ENCODE measurements around the gene CAPN1. TPM values are rescaled to one million over a fixed set of nuclear protein-coding genes. Genes with fewer than 3 reads are reported as not detected.

The CAPN1 gene
- total RNA-seq, 1 donor from 2014 or later, result 154 TPM

DNA sequence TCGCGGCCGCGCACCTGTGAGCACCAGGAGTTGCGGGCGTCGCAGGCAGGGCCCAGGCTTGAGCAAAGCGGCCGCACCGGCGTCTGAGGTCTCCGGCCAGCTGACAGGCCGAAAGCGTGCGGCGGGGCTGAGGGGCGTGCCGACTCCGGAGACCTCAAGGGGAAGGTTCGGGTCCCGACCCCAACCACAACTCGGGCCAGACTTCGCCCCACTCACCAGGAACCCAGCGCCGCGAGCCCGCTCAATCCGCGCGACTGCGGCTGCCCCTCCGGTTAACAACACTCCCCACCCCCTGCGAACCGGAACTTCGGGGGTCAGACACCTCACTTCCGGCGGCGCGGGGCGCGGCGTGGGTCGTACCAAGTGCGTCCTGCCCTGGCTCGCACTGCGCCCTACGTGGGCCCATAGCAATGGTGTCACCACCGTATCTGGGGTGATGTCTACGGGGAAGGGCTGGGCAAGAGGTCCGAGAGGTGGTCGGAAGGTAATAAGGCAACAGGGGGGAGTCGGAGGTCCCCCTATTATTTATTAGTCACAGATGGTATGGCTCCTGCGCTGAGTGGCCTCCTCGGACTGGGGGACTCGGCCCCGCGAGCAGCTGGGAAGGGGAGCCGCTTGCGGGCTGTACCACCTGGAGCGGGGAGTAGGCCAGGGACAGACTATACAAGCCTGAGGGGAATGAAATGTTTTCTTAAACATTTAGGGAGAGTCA lies 47.3 kb upstream of the CAPN1 start, which contains the start of gene SYVN1:
TSS of gene SYVN1 (minus strand) at position 280 of the 712 bp plus-strand sequence. CDS start 918 bp downstream, outside the sequence.
- peaks cover 2% of the 10 kb centered on the region for H3K27me3 Mint-ChIP-seq (ENCODE audit: unreplicated experiment)
- no peaks in the 10 kb centered on the region for H3K9me3 Mint-ChIP-seq (ENCODE audit: unreplicated experiment)
- DNase-seq (ENCODE audit: extremely low spot score, unreplicated experiment), result peak; percentile 95
- peak within 1 kb of the TSS; percentile 97 for H3K4me3 Mint-ChIP-seq (ENCODE audit: unreplicated experiment)
- peak within 1 kb of the TSS; percentile 100 for H3K27ac Mint-ChIP-seq (ENCODE audit: unreplicated experiment)
- H3K36me3 Mint-ChIP-seq (ENCODE audit: unreplicated experiment), result peaks cover 5% of the 10 kb centered on the region
- TF ChIP-seq, protein P1, sequence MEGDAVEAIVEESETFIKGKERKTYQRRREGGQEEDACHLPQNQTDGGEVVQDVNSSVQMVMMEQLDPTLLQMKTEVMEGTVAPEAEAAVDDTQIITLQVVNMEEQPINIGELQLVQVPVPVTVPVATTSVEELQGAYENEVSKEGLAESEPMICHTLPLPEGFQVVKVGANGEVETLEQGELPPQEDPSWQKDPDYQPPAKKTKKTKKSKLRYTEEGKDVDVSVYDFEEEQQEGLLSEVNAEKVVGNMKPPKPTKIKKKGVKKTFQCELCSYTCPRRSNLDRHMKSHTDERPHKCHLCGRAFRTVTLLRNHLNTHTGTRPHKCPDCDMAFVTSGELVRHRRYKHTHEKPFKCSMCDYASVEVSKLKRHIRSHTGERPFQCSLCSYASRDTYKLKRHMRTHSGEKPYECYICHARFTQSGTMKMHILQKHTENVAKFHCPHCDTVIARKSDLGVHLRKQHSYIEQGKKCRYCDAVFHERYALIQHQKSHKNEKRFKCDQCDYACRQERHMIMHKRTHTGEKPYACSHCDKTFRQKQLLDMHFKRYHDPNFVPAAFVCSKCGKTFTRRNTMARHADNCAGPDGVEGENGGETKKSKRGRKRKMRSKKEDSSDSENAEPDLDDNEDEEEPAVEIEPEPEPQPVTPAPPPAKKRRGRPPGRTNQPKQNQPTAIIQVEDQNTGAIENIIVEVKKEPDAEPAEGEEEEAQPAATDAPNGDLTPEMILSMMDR (IDR thresholded peaks at IDR 0.05), result no peak
- peaks cover 24% of the 10 kb centered on the region for H3K4me1 Mint-ChIP-seq (ENCODE audit: unreplicated experiment)

DNA sequence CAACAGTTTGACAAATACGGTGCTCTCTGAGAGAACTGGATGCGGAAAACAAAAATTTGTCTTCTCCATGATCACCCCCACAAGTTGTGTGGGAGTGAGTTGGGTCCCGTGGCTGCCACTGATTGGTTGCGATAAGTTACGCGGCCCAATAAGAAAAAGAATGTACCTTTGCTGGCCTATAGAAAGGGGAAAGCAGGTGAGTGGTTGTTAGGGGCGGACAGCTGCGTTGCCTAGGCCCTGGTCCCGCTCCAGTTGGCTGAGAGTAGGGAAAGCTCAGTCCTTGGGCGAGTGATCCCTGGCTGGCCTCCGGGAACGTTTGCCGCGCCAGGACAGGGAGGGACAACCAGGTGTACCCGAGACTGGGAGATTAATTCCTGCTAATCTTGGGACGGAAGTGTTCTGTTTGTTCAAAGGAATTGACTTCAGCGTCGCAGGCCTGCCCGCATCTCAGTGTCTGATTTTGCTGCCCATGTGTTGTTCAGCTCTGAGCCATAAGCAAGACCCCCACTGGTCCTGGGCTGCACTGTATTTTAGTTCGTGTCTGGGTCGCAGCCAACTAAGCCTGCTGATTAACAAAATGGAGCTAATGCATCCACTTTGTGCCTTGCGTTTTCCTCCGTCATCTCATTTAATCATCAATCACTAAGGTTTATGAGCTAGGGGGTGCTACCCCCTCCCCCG lies 46.6 kb upstream of the CAPN1 start:
- peaks cover 6% of the 10 kb centered on the region for H3K27me3 Mint-ChIP-seq (ENCODE audit: unreplicated experiment)
- H3K9me3 Mint-ChIP-seq (ENCODE audit: unreplicated experiment), result no peaks in the 10 kb centered on the region
- TF ChIP-seq, protein P1 (IDR thresholded peaks at IDR 0.05), result no peak
- H3K4me1 Mint-ChIP-seq (ENCODE audit: unreplicated experiment), result peaks cover 24% of the 10 kb centered on the region
- DNase-seq (ENCODE audit: extremely low spot score, unreplicated experiment), result peak; percentile 92
- H3K4me3 Mint-ChIP-seq (ENCODE audit: unreplicated experiment), result peak overlapping the region; percentile 97
- H3K36me3 Mint-ChIP-seq (ENCODE audit: unreplicated experiment), result peaks cover 5% of the 10 kb centered on the region
- peak overlapping the region; percentile 100 for H3K27ac Mint-ChIP-seq (ENCODE audit: unreplicated experiment)

DNA sequence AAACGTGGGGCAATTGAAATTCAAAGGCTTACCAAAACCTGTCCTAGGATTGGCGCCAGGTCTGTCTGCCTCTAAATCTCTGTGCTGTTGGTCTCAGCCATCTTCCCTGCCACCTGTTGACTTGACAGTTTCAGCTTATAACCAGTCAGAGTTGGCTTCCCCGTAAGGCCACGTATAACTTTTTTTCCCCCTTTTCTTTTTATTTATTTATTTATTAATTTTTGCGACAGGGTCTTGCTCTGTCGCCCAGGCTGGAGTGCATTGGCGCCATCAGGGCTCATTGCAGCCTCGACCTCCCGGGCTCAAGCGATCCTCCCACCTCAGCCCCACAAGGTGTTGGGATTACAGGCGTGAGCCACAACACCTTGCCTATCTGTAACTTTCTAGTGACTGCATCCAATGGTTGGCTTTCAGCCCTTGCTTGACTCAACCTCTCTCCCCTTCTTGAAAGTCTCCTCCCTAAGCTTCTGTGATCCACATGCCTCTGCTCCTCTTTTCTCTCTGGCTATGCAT lies 46.0 kb upstream of the CAPN1 start:
- H3K4me3 Mint-ChIP-seq (ENCODE audit: unreplicated experiment), result peak overlapping the region; percentile 97
- H3K4me1 Mint-ChIP-seq (ENCODE audit: unreplicated experiment), result peaks cover 24% of the 10 kb centered on the region
- peaks cover 12% of the 10 kb centered on the region for H3K27me3 Mint-ChIP-seq (ENCODE audit: unreplicated experiment)
- peaks cover 5% of the 10 kb centered on the region for H3K36me3 Mint-ChIP-seq (ENCODE audit: unreplicated experiment)
- peak overlapping the region; percentile 100 for H3K27ac Mint-ChIP-seq (ENCODE audit: unreplicated experiment)
- H3K9me3 Mint-ChIP-seq (ENCODE audit: unreplicated experiment), result no peaks in the 10 kb centered on the region
- DNase-seq (ENCODE audit: extremely low spot score, unreplicated experiment), result no peak
- TF ChIP-seq, protein P1 (IDR thresholded peaks at IDR 0.05), result no peak

DNA sequence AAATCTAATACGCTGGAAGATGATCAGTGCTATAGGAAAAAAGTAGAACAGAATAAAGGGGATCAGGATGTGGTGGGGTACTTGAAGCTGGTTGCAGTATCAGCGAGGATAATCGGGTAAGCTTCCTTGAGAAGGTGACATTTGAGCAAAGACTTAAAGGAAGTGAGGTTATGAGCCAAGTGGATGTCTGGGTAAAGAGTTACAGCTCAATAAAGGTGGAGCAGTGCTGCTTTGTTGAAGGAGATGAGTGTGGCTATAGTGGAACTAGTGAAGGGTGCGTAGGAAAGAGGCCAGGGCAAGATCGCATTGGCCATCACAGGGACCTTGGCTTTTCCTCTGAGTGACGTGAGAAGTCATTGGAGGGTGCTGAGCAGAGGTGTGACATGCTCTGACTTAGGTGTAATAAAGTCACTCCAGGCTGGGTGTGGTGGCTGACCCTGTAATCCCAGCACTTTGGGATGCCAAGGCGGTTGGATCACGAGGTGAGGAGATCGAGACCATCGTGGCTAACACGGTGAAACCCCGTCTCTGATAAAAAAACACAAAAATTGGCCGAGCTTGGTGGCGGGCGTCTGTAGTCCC lies 45.1 kb upstream of the CAPN1 start:
- H3K27ac Mint-ChIP-seq (ENCODE audit: unreplicated experiment), result no peak overlapping the region
- H3K4me3 Mint-ChIP-seq (ENCODE audit: unreplicated experiment), result peak overlapping the region; percentile 40
- no peak for DNase-seq (ENCODE audit: extremely low spot score, unreplicated experiment)
- H3K36me3 Mint-ChIP-seq (ENCODE audit: unreplicated experiment), result no peaks in the 10 kb centered on the region
- H3K27me3 Mint-ChIP-seq (ENCODE audit: unreplicated experiment), result peaks cover 20% of the 10 kb centered on the region
- TF ChIP-seq, protein P1 (IDR thresholded peaks at IDR 0.05), result no peak
- H3K4me1 Mint-ChIP-seq (ENCODE audit: unreplicated experiment), result peaks cover 24% of the 10 kb centered on the region
- H3K9me3 Mint-ChIP-seq (ENCODE audit: unreplicated experiment), result no peaks in the 10 kb centered on the region
